22Rv1 (cell line): ENCODE data around the gene TIAL1.

Experiments used
- H3K27ac ChIP-seq: fragments of 450-650 bp; 2 replicates; pipeline ENCODE4 v1.5.1; 2017
- CTCF ChIP-seq: fragments of 450-650 bp; IDR thresholded peaks from 2 replicates; pipeline ENCODE4 v1.5.1; 2017; ENCODE audit warnings: mild to moderate bottlenecking
- ZFX ChIP-seq: fragments of 450-650 bp; IDR thresholded peaks from 2 replicates; pipeline ENCODE4 v1.6.1; 2017; ENCODE audit warnings: antibody characterized with exemption, borderline replicate concordance

Gene TIAL1

GRCh38 chr10:119523895-119524719 is 72.7 kb downstream of the TIAL1 start:
- TF ChIP-seq CTCF (no peak), ZFX (no peak)
- H3K27ac ChIP-seq = no peak overlapping the region
